ENCODE results near the gene TBC1D8. TPM values are rescaled to one million over a fixed set of nuclear protein-coding genes. Genes with fewer than 3 reads are reported as not detected.

Gene TBC1D8
- total and polyA plus RNA-seq, 2 of the 13 experiments (the other 11 are each of a cell fraction or from before 2014, with no cell fraction given): 45.1 to 95.4 TPM

DNA sequence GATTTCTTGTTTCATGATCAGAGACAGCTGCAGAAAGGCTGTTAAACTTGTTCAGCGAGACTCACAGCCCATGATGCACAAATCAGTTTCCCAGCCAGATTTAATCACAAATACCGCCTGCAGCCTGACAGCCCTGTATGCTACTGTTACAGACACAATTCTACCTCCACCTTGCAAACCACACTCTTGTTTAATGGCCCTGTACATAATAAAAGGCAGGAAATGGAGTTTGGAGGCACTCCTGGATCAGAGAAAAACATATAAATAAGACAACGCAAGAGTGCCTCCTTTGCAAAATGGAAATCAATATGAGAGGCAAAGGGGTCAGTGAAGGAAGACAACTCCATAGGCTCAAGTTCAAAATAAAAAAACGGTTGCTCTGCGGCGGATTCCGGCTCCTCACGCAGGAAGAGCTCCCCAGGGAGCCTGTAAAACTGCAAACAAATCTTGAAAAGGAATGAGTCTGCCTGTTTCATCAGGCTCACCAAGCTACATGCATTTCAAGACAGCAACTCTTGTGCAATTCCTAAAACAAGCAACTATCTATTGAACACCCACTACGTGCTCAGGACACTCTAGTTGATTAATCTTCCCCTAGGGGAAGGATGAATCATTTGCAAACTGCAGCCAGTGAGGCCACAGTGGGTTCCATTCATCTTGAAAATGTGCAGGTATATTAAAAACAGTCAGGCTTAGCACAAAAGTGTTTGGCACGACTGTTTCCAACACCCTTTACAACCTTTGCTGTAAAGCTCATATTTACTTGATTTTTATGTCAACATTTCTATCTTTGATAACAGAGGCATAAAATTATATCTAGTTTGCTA is 37.5 kb downstream of the TBC1D8 start (continued):
- TF ChIP-seq, protein P1, sequence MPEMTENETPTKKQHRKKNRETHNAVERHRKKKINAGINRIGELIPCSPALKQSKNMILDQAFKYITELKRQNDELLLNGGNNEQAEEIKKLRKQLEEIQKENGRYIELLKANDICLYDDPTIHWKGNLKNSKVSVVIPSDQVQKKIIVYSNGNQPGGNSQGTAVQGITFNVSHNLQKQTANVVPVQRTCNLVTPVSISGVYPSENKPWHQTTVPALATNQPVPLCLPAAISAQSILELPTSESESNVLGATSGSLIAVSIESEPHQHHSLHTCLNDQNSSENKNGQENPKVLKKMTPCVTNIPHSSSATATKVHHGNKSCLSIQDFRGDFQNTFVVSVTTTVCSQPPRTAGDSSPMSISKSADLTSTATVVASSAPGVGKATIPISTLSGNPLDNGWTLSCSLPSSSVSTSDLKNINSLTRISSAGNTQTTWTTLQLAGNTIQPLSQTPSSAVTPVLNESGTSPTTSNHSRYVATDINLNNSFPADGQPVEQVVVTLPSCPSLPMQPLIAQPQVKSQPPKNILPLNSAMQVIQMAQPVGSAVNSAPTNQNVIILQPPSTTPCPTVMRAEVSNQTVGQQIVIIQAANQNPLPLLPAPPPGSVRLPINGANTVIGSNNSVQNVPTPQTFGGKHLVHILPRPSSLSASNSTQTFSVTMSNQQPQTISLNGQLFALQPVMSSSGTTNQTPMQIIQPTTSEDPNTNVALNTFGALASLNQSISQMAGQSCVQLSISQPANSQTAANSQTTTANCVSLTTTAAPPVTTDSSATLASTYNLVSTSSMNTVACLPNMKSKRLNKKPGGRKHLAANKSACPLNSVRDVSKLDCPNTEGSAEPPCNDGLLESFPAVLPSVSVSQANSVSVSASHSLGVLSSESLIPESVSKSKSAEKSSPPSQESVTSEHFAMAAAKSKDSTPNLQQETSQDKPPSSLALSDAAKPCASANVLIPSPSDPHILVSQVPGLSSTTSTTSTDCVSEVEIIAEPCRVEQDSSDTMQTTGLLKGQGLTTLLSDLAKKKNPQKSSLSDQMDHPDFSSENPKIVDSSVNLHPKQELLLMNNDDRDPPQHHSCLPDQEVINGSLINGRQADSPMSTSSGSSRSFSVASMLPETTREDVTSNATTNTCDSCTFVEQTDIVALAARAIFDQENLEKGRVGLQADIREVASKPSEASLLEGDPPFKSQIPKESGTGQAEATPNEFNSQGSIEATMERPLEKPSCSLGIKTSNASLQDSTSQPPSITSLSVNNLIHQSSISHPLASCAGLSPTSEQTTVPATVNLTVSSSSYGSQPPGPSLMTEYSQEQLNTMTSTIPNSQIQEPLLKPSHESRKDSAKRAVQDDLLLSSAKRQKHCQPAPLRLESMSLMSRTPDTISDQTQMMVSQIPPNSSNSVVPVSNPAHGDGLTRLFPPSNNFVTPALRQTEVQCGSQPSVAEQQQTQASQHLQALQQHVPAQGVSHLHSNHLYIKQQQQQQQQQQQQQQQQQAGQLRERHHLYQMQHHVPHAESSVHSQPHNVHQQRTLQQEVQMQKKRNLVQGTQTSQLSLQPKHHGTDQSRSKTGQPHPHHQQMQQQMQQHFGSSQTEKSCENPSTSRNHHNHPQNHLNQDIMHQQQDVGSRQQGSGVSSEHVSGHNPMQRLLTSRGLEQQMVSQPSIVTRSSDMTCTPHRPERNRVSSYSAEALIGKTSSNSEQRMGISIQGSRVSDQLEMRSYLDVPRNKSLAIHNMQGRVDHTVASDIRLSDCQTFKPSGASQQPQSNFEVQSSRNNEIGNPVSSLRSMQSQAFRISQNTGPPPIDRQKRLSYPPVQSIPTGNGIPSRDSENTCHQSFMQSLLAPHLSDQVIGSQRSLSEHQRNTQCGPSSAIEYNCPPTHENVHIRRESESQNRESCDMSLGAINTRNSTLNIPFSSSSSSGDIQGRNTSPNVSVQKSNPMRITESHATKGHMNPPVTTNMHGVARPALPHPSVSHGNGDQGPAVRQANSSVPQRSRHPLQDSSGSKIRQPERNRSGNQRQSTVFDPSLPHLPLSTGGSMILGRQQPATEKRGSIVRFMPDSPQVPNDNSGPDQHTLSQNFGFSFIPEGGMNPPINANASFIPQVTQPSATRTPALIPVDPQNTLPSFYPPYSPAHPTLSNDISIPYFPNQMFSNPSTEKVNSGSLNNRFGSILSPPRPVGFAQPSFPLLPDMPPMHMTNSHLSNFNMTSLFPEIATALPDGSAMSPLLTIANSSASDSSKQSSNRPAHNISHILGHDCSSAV (CRISPR knock-in tag; IDR thresholded peaks at IDR 0.05; ENCODE audit: borderline replicate concordance): no peak
- TF ChIP-seq CREB1 (IDR thresholded peaks at IDR 0.05) (no peak), CREB1 (CRISPR knock-in tag; IDR thresholded peaks at IDR 0.05) (peak; percentile 53; the same call in 1 of the 2 replicates), ZNF713 (CRISPR knock-in tag; IDR thresholded peaks at IDR 0.05) (no peak), RFX5 (IDR thresholded peaks at IDR 0.05; ENCODE audit: low read depth, low read length) (no peak), IKZF1 (IDR thresholded peaks at IDR 0.05) (no peak), FOXO1 (CRISPR knock-in tag; IDR thresholded peaks at IDR 0.05) (peak; percentile 79; the same call in 1 of the 2 replicates), NFKB2 (CRISPR knock-in tag; IDR thresholded peaks at IDR 0.05; ENCODE audit: borderline replicate concordance) (no peak)
- TF ChIP-seq, protein P2, sequence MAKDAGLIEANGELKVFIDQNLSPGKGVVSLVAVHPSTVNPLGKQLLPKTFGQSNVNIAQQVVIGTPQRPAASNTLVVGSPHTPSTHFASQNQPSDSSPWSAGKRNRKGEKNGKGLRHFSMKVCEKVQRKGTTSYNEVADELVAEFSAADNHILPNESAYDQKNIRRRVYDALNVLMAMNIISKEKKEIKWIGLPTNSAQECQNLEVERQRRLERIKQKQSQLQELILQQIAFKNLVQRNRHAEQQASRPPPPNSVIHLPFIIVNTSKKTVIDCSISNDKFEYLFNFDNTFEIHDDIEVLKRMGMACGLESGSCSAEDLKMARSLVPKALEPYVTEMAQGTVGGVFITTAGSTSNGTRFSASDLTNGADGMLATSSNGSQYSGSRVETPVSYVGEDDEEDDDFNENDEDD (CRISPR knock-in tag; IDR thresholded peaks at IDR 0.05; ENCODE audit: borderline replicate concordance): peak; percentile 26; the same call in 1 of the 2 replicates
- TF ChIP-seq, protein P3, sequence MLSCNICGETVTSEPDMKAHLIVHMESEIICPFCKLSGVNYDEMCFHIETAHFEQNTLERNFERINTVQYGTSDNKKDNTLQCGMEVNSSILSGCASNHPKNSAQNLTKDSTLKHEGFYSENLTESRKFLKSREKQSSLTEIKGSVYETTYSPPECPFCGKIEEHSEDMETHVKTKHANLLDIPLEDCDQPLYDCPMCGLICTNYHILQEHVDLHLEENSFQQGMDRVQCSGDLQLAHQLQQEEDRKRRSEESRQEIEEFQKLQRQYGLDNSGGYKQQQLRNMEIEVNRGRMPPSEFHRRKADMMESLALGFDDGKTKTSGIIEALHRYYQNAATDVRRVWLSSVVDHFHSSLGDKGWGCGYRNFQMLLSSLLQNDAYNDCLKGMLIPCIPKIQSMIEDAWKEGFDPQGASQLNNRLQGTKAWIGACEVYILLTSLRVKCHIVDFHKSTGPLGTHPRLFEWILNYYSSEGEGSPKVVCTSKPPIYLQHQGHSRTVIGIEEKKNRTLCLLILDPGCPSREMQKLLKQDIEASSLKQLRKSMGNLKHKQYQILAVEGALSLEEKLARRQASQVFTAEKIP (CRISPR knock-in tag; IDR thresholded peaks at IDR 0.05; ENCODE audit: borderline replicate concordance): no peak
- TF ChIP-seq, protein P4, sequence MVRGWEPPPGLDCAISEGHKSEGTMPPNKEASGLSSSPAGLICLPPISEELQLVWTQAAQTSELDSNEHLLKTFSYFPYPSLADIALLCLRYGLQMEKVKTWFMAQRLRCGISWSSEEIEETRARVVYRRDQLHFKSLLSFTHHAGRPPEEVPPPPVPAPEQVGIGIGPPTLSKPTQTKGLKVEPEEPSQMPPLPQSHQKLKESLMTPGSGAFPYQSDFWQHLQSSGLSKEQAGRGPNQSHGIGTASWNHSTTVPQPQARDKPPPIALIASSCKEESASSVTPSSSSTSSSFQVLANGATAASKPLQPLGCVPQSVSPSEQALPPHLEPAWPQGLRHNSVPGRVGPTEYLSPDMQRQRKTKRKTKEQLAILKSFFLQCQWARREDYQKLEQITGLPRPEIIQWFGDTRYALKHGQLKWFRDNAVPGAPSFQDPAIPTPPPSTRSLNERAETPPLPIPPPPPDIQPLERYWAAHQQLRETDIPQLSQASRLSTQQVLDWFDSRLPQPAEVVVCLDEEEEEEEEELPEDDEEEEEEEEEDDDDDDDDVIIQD (CRISPR knock-in tag; IDR thresholded peaks at IDR 0.05; ENCODE audit: low read depth): peak; percentile 92

Data from HepG2 (cell line).